Endothelial cell of umbilical vein (primary cell): ENCODE data around the gene STARD4. TPM values are rescaled to one million over a fixed set of nuclear protein-coding genes. Genes with fewer than 3 reads are reported as not detected.

Experiments
- BruUV-seq: library from RNA; stranded (reverse); fragments of 400-500 nt; replicated peaks from 2 replicates; lab custom pipeline; 2021; lab: Mats Ljungman, UMichigan
- CTCF ChIA-PET: fragments of 300-600, 350-600 bp; sonication (Branson Sonifier 250); formaldehyde crosslinking; loops from one replicate; lab custom pipeline; 2021; ENCODE audit warnings: antibody characterized with exemption, inconsistent platforms; lab: Charles Lee
- POLR2A ChIA-PET: fragments of 300-600, 350-600 bp; sonication (Branson Sonifier 250); formaldehyde crosslinking; loops from one replicate; lab custom pipeline; 2021; ENCODE audit warnings: antibody characterized with exemption, inconsistent platforms; lab: Charles Lee
- DNase-seq: peaks from one replicate; pipeline ENCODE4 v3.0.0-alpha.2; 2011; ENCODE audit warnings: low read depth, low spot score
- FAIRE-seq: peaks from 2 replicates; lab custom pipeline; 2011; peaks lifted over from hg19 to GRCh38; lab: Jason Lieb, UNC
- H2AFZ ChIP-seq: 2 replicates; pipeline ENCODE4 v1.6.0; 2012; ENCODE audit warnings: low read depth, low read length, control low read depth, inconsistent platforms
- H3K27ac ChIP-seq: 2 replicates; pipeline ENCODE4 v1.5.1; 2011; ENCODE audit warnings: low read depth, mild to moderate bottlenecking, control low read depth, low read length, moderate library complexity; ENCODE audit not compliant: insufficient read depth
- H3K27me3 ChIP-seq, 2 experiments: 2 replicates each; pipeline versions ENCODE4 v1.6.0 to v1.6.1; 2011; ENCODE audit warnings: low read length in 2 of 2, mixed read lengths in 1 of 2; ENCODE audit not compliant: control insufficient read depth in 2 of 2, insufficient read depth in 2 of 2
- H3K36me3 ChIP-seq, 2 experiments: 2 replicates in 1 of 2; 3 replicates in 1 of 2; pipeline ENCODE4 v1.5.1; 2011; ENCODE audit warnings: low read length in 2 of 2, mild to moderate bottlenecking in 1 of 2, moderate library complexity in 1 of 2; ENCODE audit not compliant: control insufficient read depth in 2 of 2, insufficient read depth in 2 of 2; ENCODE audit errors: extremely low read depth in 1 of 2
- H3K4me1 ChIP-seq: 3 replicates; pipeline ENCODE4 v1.5.1; 2011; ENCODE audit warnings: mild to moderate bottlenecking, low read length; ENCODE audit not compliant: control insufficient read depth, insufficient read depth; ENCODE audit errors: extremely low read depth
- H3K4me2 ChIP-seq: 2 replicates; pipeline ENCODE4 v1.6.1; 2011; ENCODE audit warnings: low read length, control low read depth, mixed read lengths; ENCODE audit not compliant: insufficient read depth
- H3K4me3 ChIP-seq, 3 experiments: fragments of 200-600 bp in 1 of 3; sonication (generic), shearing (Covaris generic) in 1 of 3; replicated peaks in 1 of 3; 2 replicates each; pipeline ENCODE4 v1.5.1; 2011 to 2016; ENCODE audit warnings: control low read depth in 3 of 3, low read length in 3 of 3, mild to moderate bottlenecking in 2 of 3, inconsistent platforms in 1 of 3, low read depth in 1 of 3, moderate library complexity in 1 of 3; ENCODE audit not compliant: insufficient read depth in 1 of 3
- H3K79me2 ChIP-seq: 2 replicates; pipeline ENCODE4 v1.6.0; 2012; ENCODE audit warnings: low read length, inconsistent platforms; ENCODE audit not compliant: control insufficient read depth, insufficient read depth
- H3K9ac ChIP-seq: replicated peaks from 2 replicates; pipeline ENCODE3; 2011; ENCODE audit warnings: low read length, control low read depth; ENCODE audit not compliant: insufficient read depth; ENCODE audit errors: extremely low read depth
- H3K9me1 ChIP-seq: replicated peaks from 3 replicates; pipeline ENCODE4 v1.6.0; 2011; ENCODE audit warnings: mild to moderate bottlenecking, low read length; ENCODE audit not compliant: control insufficient read depth, insufficient read depth; ENCODE audit errors: extremely low read depth
- H3K9me3 ChIP-seq: replicated peaks from 2 replicates; pipeline ENCODE4 v1.5.1; 2012; ENCODE audit warnings: low read length, inconsistent platforms; ENCODE audit not compliant: control insufficient read depth, insufficient read depth
- H4K20me1 ChIP-seq: replicated peaks from 2 replicates; pipeline ENCODE3; 2011; ENCODE audit warnings: mild to moderate bottlenecking, low read length; ENCODE audit not compliant: control insufficient read depth, insufficient read depth; ENCODE audit errors: extremely low read depth
- CTCF ChIP-seq, 2 donors: IDR thresholded peaks; 1 replicate in 1 of 2; 2 replicates in 1 of 2; pipeline ENCODE4 v1.5.1; 2011; ENCODE audit warnings: low read length in 2 of 2, mild to moderate bottlenecking in 2 of 2, moderate library complexity in 2 of 2, control low read depth in 1 of 2, inconsistent platforms in 1 of 2, low read depth in 1 of 2; ENCODE audit not compliant: insufficient read depth in 1 of 2; ENCODE audit errors: extremely low read depth in 1 of 2
- EZH2 ChIP-seq: IDR thresholded peaks from 2 replicates; pipeline ENCODE4 v1.6.1; 2012; ENCODE audit warnings: borderline replicate concordance, low read depth, mild to moderate bottlenecking, moderate library complexity, low read length, inconsistent platforms; ENCODE audit not compliant: severe bottlenecking
- FOS ChIP-seq: IDR thresholded peaks from 2 replicates; pipeline ENCODE4 v1.6.1; 2011; ENCODE audit warnings: mild to moderate bottlenecking, low read length, moderate library complexity, borderline replicate concordance; ENCODE audit not compliant: insufficient read depth
- GATA2 ChIP-seq: IDR thresholded peaks from 2 replicates; pipeline ENCODE4 v1.7.0; 2011; ENCODE audit warnings: low read depth, mild to moderate bottlenecking, moderate library complexity, mixed read lengths, low read length; ENCODE audit not compliant: insufficient read length, insufficient read depth
- JUN ChIP-seq: IDR thresholded peaks from 2 replicates; pipeline ENCODE4 v1.6.1; 2011; ENCODE audit warnings: borderline replicate concordance, low read depth; ENCODE audit not compliant: insufficient read length, insufficient read depth
- MAX ChIP-seq: IDR thresholded peaks from 2 replicates; pipeline ENCODE4 v1.6.1; 2011; ENCODE audit not compliant: insufficient read depth, insufficient read length
- MYC ChIP-seq: IDR thresholded peaks from one replicate; pipeline ENCODE4 v1.6.1; 2011; ENCODE audit warnings: mild to moderate bottlenecking, low read depth, low read length
- POLR2A ChIP-seq: IDR thresholded peaks from 2 replicates; pipeline ENCODE4 v1.6.1; 2012; ENCODE audit warnings: low read depth, mild to moderate bottlenecking, control low read depth, low read length
- POLR2AphosphoS5 ChIP-seq: IDR thresholded peaks from 2 replicates; pipeline ENCODE4 v1.6.1; 2012; ENCODE audit warnings: low read depth, mild to moderate bottlenecking, control low read depth, low read length, moderate library complexity; ENCODE audit not compliant: insufficient read depth
- dilution Hi-C: fragments of 300-500 bp; cut with MboI; formaldehyde crosslinking; loops from one replicate; pipeline ENCODE4 v1.15.0; 2019; ENCODE audit warnings: low sequenced_read_pairs; ENCODE audit not compliant: extremely low pct_ligation_motif_present
- intact Hi-C: fragments of 100-400 bp; cut with micrococcal nuclease; formaldehyde crosslinking; loops from one replicate; pipeline ENCODE4 v1.10.0; 2022
- polyA plus RNA-seq, 4 experiments: library from polyadenylated mRNA; depleted of rRNA in 3 of 4; stranded (reverse) in 3 of 4; unstranded in 1 of 4; fragments of >200 nt; gene quantifications; 2 replicates each; pipeline versions ENCODE4 v1.2.1 to v1.2.3, GENCODE V29; 2011 to 2012; ENCODE audit warnings: missing spikeins in 1 of 4
- total RNA-seq: library from RNA; stranded (reverse); gene quantifications from 2 replicates; pipeline ENCODE4 v1.2.3, GENCODE V29; 2021

The STARD4 gene
- total and polyA plus RNA-seq, 2 donors (not counting 3 experiments of a cell fraction or from before 2014, with no cell fraction given) = 33.6 to 77.1 TPM

GRCh38 chr5:111502956-111503355 lies 9.4 kb downstream of the STARD4 start:
- no peaks in the 10 kb centered on the region for H3K9me3 ChIP-seq
- peaks cover 2 to 41% of the 10 kb centered on the region in 2 experiments for H3K36me3 ChIP-seq
- no peak overlapping the region for H3K4me3 ChIP-seq
- H2AFZ ChIP-seq = no peak overlapping the region
- peaks cover 14% of the 10 kb centered on the region for H4K20me1 ChIP-seq
- DNase-seq (no peak), FAIRE-seq (no peak)
- no peak overlapping the region for H3K4me2 ChIP-seq
- no peaks in the 10 kb centered on the region for H3K9me1 ChIP-seq
- POLR2A ChIA-PET = no interaction called here
- peaks cover 85% of the 10 kb centered on the region for H3K79me2 ChIP-seq
- no peaks in the 10 kb centered on the region for H3K27me3 ChIP-seq
- dilution Hi-C loops = no loop called here
- peaks cover 2% of the 10 kb centered on the region for H3K4me1 ChIP-seq
- CTCF ChIA-PET = no interaction called here
- no peak overlapping the region for H3K27ac ChIP-seq
- intact Hi-C loops = no loop called here
- TF ChIP-seq GATA2 = no peak
- no peak for TF ChIP-seq JUN
- no peak for TF ChIP-seq POLR2AphosphoS5
- TF ChIP-seq FOS = no peak
- no peak for TF ChIP-seq MAX
- no peak for TF ChIP-seq MYC
- TF ChIP-seq CTCF (IDR thresholded peaks at IDR 0.05; ENCODE audit: extremely low read depth in 1 of 2, insufficient read depth in 1 of 2, low read depth in 1 of 2, low read length in 2 of 2) = no peak
- TF ChIP-seq EZH2 = no peak
- no peak for TF ChIP-seq POLR2A
- no TSS peak for BruUV-seq
- H3K9ac ChIP-seq = no peak overlapping the region
